K562 (cell line): ENCODE data around the gene PDE4D. TPM values are rescaled to one million over a fixed set of nuclear protein-coding genes. Genes with fewer than 3 reads are reported as not detected.
"Not testable (repeated sequence)": the region's sequence is repeated elsewhere in the genome, so short reads cannot be mapped to it uniquely, and the experiment has no call there.

Experiments
- ATAC-seq: fragments of 200-7000 bp; cut with Tn5 transposase; 3 replicates; pipeline ENCODE4 v1.9.1; 2020; ENCODE audit warnings: moderate library complexity
- BruUV-seq: library from RNA; stranded (reverse); fragments of 400-500 nt; replicated peaks from 2 replicates; lab custom pipeline; 2021; lab: Mats Ljungman, UMichigan
- CTCF ChIA-PET: fragments of 300-600 bp; formaldehyde crosslinking; extraction: SDS; loops from one replicate; lab custom pipeline; 2021; ENCODE audit warnings: low intra/inter-chr PET ratio; lab: Yijun Ruan, JAX
- POLR2A ChIA-PET: fragments of 300-600, 350-650 bp; sonication (Branson Sonifier 250); formaldehyde crosslinking; extraction: SDS; loops from one replicate; lab custom pipeline; 2021; ENCODE audit warnings: antibody characterized with exemption, inconsistent platforms; lab: Yijun Ruan, JAX
- DNase-seq, 4 experiments: peaks; one replicate each; pipeline versions ENCODE4 v3.0.0 to v3.0.0-alpha.2; 2011 to 2018; ENCODE audit warnings: low spot score in 3 of 4, mixed read lengths in 3 of 4; ENCODE audit errors: extremely low read depth in 1 of 4
- FAIRE-seq: peaks from 2 replicates; lab custom pipeline; 2011; peaks lifted over from hg19 to GRCh38; lab: Jason Lieb, UNC
- H2AFZ ChIP-seq: 2 replicates; pipeline ENCODE4 v1.6.0; 2011; ENCODE audit warnings: low read depth, low read length, control low read depth, inconsistent platforms
- H3K27ac ChIP-seq: fragments of 200-600 bp; 3 replicates; pipeline ENCODE4 v1.8.0; 2011; ENCODE audit warnings: low read depth, mild to moderate bottlenecking, control low read depth, inconsistent platforms, low read length, moderate library complexity, mixed read lengths; ENCODE audit errors: extremely low read depth
- H3K27me3 ChIP-seq, 2 experiments: fragments of 300-600 bp in 1 of 2; 2 replicates in 1 of 2; 3 replicates in 1 of 2; pipeline versions ENCODE4 v1.6.0 to v1.8.0; 2011; ENCODE audit warnings: inconsistent platforms in 2 of 2, low read length in 2 of 2, mild to moderate bottlenecking in 1 of 2, mixed read lengths in 1 of 2, moderate library complexity in 1 of 2; ENCODE audit not compliant: control insufficient read depth in 2 of 2, insufficient read depth in 2 of 2
- H3K36me3 ChIP-seq: fragments of 300-600 bp; 3 replicates; pipeline ENCODE4 v1.8.0; 2011; ENCODE audit warnings: mild to moderate bottlenecking, low read length, inconsistent platforms; ENCODE audit not compliant: control insufficient read depth, insufficient read depth
- H3K4me1 ChIP-seq, 2 experiments: fragments of 200-600 bp in 1 of 2; replicated peaks in 1 of 2; 2 replicates in 1 of 2; 3 replicates in 1 of 2; pipeline versions ENCODE4 v1.5.1 to v1.8.0; 2011; ENCODE audit warnings: inconsistent platforms in 2 of 2, low read length in 2 of 2, mild to moderate bottlenecking in 1 of 2, mixed read lengths in 1 of 2, moderate library complexity in 1 of 2; ENCODE audit not compliant: control insufficient read depth in 2 of 2, insufficient read depth in 2 of 2
- H3K4me2 ChIP-seq: 2 replicates; pipeline ENCODE4 v1.6.1; 2011; ENCODE audit warnings: low read length, control low read depth, inconsistent platforms, mixed read lengths; ENCODE audit not compliant: insufficient read depth
- H3K4me3 ChIP-seq: fragments of 200-600 bp; sonication (generic), shearing (Covaris generic); 2 replicates; pipeline ENCODE4 v1.5.1; 2016; ENCODE audit warnings: control low read depth, inconsistent platforms
- H3K79me2 ChIP-seq: fragments of 200-600 bp; 3 replicates; pipeline ENCODE4 v1.8.0; 2011; ENCODE audit warnings: low read length, inconsistent platforms; ENCODE audit not compliant: control insufficient read depth, insufficient read depth
- H3K9ac ChIP-seq, 2 experiments: 2 replicates each; pipeline versions ENCODE4 v1.6.0 to v1.6.1; 2011; ENCODE audit warnings: low read depth in 2 of 2, low read length in 2 of 2, control low read depth in 1 of 2, inconsistent platforms in 1 of 2, mild to moderate bottlenecking in 1 of 2, mixed read lengths in 1 of 2; ENCODE audit not compliant: insufficient read depth in 1 of 2
- H3K9me1 ChIP-seq: one replicate; pipeline ENCODE4 v1.6.0; 2011; ENCODE audit warnings: inconsistent platforms, mild to moderate bottlenecking, low read length, moderate library complexity; ENCODE audit not compliant: control insufficient read depth, insufficient read depth
- H3K9me3 ChIP-seq: replicated peaks from 2 replicates; pipeline ENCODE4 v1.5.1; 2011; ENCODE audit warnings: low read depth, low read length, inconsistent platforms; ENCODE audit not compliant: control insufficient read depth, insufficient read depth
- H4K20me1 ChIP-seq: replicated peaks from 2 replicates; pipeline ENCODE4 v1.6.1; 2011; ENCODE audit warnings: low read length, inconsistent platforms, mixed read lengths; ENCODE audit not compliant: control insufficient read depth, insufficient read depth
- HMG20B ChIP-seq: fragments of 250-450 bp; sonication (Bioruptor Pico); IDR thresholded peaks from 2 replicates; pipeline ENCODE4 v1.5.0; 2021; ENCODE audit warnings: mild to moderate bottlenecking
- RBM14 ChIP-seq: fragments of 200-400 bp; formaldehyde crosslinking; IDR thresholded peaks from 2 replicates; pipeline ENCODE4 v1.6.1; 2018; ENCODE audit warnings: low read depth, mild to moderate bottlenecking, low read length, moderate library complexity, borderline replicate concordance; ENCODE audit not compliant: insufficient read depth
- SMARCB1 ChIP-seq: IDR thresholded peaks from 2 replicates; pipeline ENCODE4 v1.6.1; 2011; ENCODE audit warnings: improper control_type of control experiment, low read depth; ENCODE audit not compliant: insufficient read length
- TAF15 ChIP-seq: fragments of 200-400 bp; formaldehyde crosslinking; IDR thresholded peaks from 2 replicates; pipeline ENCODE4 v1.6.1; 2017; ENCODE audit warnings: mild to moderate bottlenecking, low read depth, low read length, moderate library complexity
- ZNF146 ChIP-seq: IDR thresholded peaks from one replicate; pipeline ENCODE4 v1.6.1; 2018; ENCODE audit warnings: missing compliant biosample characterization; ENCODE audit not compliant: unreplicated experiment
- ZNF436 ChIP-seq: fragments of 250-450, 450-650 bp; sonication (Bioruptor Pico); formaldehyde crosslinking; IDR thresholded peaks from 2 replicates; pipeline ENCODE4 v1.7.0; 2020; ENCODE audit warnings: mild to moderate bottlenecking
- WGBS: fragments of 100-300 bp; shearing (Covaris generic); methylation state at CpG from one replicate; pipeline ENCODE4 v1.1.6; 2016; ENCODE audit warnings: low coverage, mixed read lengths; ENCODE audit not compliant: insufficient coverage; ENCODE audit errors: missing lambda C conversion rate; 5-methylcytosine and 5-hydroxymethylcytosine counted together
- in situ Hi-C: fragments of 300-500 bp; cut with MboI; formaldehyde crosslinking; loops from 4 replicates; pipeline ENCODE4 v1.15.0; 2018; ENCODE audit warnings: inconsistent platforms, mixed read lengths
- intact Hi-C: fragments of 100-400 bp; cut with micrococcal nuclease; formaldehyde crosslinking; loops from 2 replicates; pipeline ENCODE4 v1.14.2; 2022
- polyA plus RNA-seq, 8 experiments: library from polyadenylated mRNA; depleted of rRNA in 4 of 8; stranded (reverse) in 5 of 8; unstranded in 3 of 8; fragments of >200 nt; fragmentation: Nextera tagmentation in 2 of 8; fragmentation: Illumina TruSeq in 1 of 8; extraction: Ambion mirVana in 2 of 8; extraction: Trizol in 1 of 8; gene quantifications; 2 replicates each; pipeline versions ENCODE4 v1.2.1 to v1.2.3, GENCODE V29; 2011 to 2014; ENCODE audit warnings: inconsistent platforms in 1 of 8, missing spikeins in 1 of 8
- total RNA-seq, 7 experiments: library from RNA; depleted of rRNA in 6 of 7; stranded (reverse); fragments of >200 nt in 6 of 7; fragmentation: Illumina TruSeq in 2 of 7; extraction: Trizol in 2 of 7; gene quantifications; 2 replicates each; pipeline versions ENCODE4 v1.2.1 to v1.2.3, GENCODE V29; 2011 to 2021; ENCODE audit warnings: low replicate concordance in 1 of 7
- TF ChIP-seq, protein P1 (sequence below): sonication (generic); formaldehyde crosslinking; IDR thresholded peaks from 2 replicates; pipeline ENCODE4 v1.8.0; 2022; ENCODE audit warnings: mild to moderate bottlenecking, missing genetic modification reagents, borderline replicate concordance
- TF ChIP-seq, protein P2 (sequence below): IDR thresholded peaks from 3 replicates; pipeline ENCODE4 v1.6.1; 2011; ENCODE audit warnings: borderline replicate concordance, mild to moderate bottlenecking; ENCODE audit not compliant: insufficient read length, insufficient read depth

PDE4D gene
- total and polyA plus RNA-seq, 9 of the 15 experiments (the other 6 are each of a cell fraction or from before 2014, with no cell fraction given), result 0.04 to 0.46 (median 0.13) TPM

DNA sequence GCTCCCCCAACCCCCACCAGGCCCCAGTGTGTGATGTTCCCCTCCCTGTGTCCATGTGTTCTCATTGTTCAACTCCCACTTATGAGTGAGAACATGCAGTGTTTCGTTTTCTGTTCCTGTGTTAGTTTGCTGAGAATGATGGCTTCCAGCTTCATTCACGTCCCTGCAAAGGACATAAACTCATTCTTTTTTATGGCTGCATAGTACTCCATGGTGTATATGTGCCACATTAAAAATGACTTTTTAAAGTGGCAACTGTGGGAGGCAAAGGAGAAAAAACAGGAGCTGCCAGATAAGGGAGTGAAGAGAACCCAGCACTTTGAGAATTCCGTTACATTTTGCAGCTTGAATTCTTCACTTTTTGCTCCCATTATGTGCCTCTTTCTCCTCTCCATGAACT, 836.9 kb downstream of the PDE4D start:
- WGBS, result 0% methylated on average over 3 of the region's 3 CpGs
- H3K79me2 ChIP-seq, H4K20me1 ChIP-seq, H3K9me1 ChIP-seq, H3K36me3 ChIP-seq, H3K9me3 ChIP-seq, DNase-seq, H3K27me3 ChIP-seq, POLR2A ChIA-PET, FAIRE-seq, H3K9ac ChIP-seq: not testable (repeated sequence)
- peak; percentile 8 for TF ChIP-seq ZNF146 (CRISPR knock-in tag)
- TF ChIP-seq, all 486 proteins: peak for 1; not testable (repeated sequence) for 485
- H2AFZ ChIP-seq, BruUV-seq, H3K4me1 ChIP-seq, H3K4me3 ChIP-seq, H3K27ac ChIP-seq, CTCF ChIA-PET, in situ Hi-C loops, ATAC-seq, H3K4me2 ChIP-seq, intact Hi-C loops: not testable (repeated sequence)

DNA sequence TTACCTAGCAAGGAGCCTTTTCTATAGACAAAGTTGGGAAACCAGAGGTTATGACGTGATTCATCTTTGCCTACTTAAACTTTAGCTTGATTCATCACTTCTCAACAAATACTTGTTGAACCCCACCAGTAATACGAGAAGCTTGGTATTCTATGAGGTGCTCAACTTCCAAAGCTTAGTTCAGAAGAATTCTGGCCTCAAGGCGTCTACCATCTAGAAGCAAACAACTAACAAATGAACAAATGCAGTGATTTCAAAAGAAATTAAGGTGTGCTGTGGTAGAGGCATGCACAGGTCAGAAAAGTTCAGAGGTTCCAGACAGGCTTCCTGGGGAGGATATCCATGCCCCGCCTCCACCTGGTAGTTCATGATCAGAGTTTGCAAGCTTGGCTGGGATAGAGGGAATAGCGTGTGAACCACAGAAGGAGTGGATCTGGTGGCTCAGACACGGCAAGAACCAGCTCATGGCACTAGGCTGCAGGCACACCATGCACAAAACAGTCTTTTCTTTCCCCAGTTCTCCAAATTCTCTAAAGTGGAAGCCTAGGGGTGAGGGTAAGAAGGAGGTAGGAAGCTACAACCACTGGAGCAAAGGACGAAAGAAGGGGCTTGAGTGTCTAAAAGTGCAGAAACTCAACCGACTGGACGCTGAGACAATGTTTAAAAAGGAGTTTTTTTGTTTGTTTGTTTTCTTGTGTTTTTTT, 837.6 kb downstream of the PDE4D start:
- Histone ChIP-seq H3K4me2 (no peak overlapping the region), H3K9me1 (no peaks in the 10 kb centered on the region), H3K27ac (no peak overlapping the region), H3K27me3 (no peaks in the 10 kb centered on the region), H3K9ac (no peak overlapping the region), H3K79me2 (no peaks in the 10 kb centered on the region), H2AFZ (no peak overlapping the region), H3K9me3 (no peaks in the 10 kb centered on the region), H3K4me1 (no peaks in the 10 kb centered on the region), H3K4me3 (no peak overlapping the region), H4K20me1 (no peaks in the 10 kb centered on the region), H3K36me3 (no peaks in the 10 kb centered on the region)
- DNase-seq (no peak), ATAC-seq (no peak), FAIRE-seq (no peak)
- under 1% methylated on average over 9 of the region's 9 CpGs for WGBS
- intact Hi-C loops, result no loop called here
- BruUV-seq, result no TSS peak
- POLR2A ChIA-PET, result no interaction called here
- CTCF ChIA-PET, result no interaction called here
- in situ Hi-C loops, result no loop called here
- TF ChIP-seq, protein P1, sequence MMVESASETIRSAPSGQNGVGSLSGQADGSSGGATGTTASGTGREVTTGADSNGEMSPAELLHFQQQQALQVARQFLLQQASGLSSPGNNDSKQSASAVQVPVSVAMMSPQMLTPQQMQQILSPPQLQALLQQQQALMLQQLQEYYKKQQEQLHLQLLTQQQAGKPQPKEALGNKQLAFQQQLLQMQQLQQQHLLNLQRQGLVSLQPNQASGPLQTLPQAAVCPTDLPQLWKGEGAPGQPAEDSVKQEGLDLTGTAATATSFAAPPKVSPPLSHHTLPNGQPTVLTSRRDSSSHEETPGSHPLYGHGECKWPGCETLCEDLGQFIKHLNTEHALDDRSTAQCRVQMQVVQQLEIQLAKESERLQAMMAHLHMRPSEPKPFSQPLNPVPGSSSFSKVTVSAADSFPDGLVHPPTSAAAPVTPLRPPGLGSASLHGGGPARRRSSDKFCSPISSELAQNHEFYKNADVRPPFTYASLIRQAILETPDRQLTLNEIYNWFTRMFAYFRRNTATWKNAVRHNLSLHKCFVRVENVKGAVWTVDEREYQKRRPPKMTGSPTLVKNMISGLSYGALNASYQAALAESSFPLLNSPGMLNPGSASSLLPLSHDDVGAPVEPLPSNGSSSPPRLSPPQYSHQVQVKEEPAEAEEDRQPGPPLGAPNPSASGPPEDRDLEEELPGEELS (CRISPR knock-in tag), result no peak
- TF ChIP-seq, protein P2, sequence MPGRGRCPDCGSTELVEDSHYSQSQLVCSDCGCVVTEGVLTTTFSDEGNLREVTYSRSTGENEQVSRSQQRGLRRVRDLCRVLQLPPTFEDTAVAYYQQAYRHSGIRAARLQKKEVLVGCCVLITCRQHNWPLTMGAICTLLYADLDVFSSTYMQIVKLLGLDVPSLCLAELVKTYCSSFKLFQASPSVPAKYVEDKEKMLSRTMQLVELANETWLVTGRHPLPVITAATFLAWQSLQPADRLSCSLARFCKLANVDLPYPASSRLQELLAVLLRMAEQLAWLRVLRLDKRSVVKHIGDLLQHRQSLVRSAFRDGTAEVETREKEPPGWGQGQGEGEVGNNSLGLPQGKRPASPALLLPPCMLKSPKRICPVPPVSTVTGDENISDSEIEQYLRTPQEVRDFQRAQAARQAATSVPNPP, result no peak
- TF ChIP-seq SMARCB1, result no peak
- no peak for TF ChIP-seq HMG20B (CRISPR knock-in tag)
- TF ChIP-seq ZNF436 (CRISPR knock-in tag), result no peak
- no peak for TF ChIP-seq TAF15
- TF ChIP-seq RBM14, result no peak
